Panc1 (cell line): ENCODE data around the gene CCDC54.

Experiments
- CTCF ChIP-seq: fragments of 450-650 bp; IDR thresholded peaks from 2 replicates; pipeline ENCODE4 v1.5.1; 2017; ENCODE audit warnings: mild to moderate bottlenecking
- POLR2AphosphoS5 ChIP-seq: IDR thresholded peaks from 2 replicates; pipeline ENCODE4 v1.6.1; 2012; ENCODE audit warnings: mild to moderate bottlenecking, low read depth, low read length, moderate library complexity
- SIN3A ChIP-seq: IDR thresholded peaks from 2 replicates; pipeline ENCODE4 v1.6.1; 2012; ENCODE audit warnings: low read depth, mild to moderate bottlenecking, low read length, moderate library complexity, borderline replicate concordance; ENCODE audit not compliant: insufficient read depth

- no peak for TF ChIP-seq CTCF
- TF ChIP-seq POLR2AphosphoS5 = no peak
- TF ChIP-seq SIN3A = no peak
Observed at GRCh38 chr3:107377151-107377550, at the start of gene CCDC54.
